Measurements from ENCODE around the gene BAZ1A.
A peak's percentile ranks its signal among the peaks of the same experiment; 100 is the strongest.

The BAZ1A gene

GRCh38 chr14:34875031-34875922, at the start of gene BAZ1A:
Gene BAZ1A (minus strand): TSS chr14:34875360. CDS start chr14:34874604, 756 bp downstream.
- peak in 1 of 2 donors; percentile 5 for DNase-seq (ENCODE audit: low read depth in 2 of 2)

- DNase-seq (ENCODE audit: low read depth in 2 of 2): no peak
Observed at GRCh38 chr14:34920339-34920738, 45.2 kb upstream of the BAZ1A start.

GRCh38 chr14:34913619-34914018, 38.5 kb upstream of the BAZ1A start:
- DNase-seq (ENCODE audit: low read depth in 2 of 2): no peak

DNA sequence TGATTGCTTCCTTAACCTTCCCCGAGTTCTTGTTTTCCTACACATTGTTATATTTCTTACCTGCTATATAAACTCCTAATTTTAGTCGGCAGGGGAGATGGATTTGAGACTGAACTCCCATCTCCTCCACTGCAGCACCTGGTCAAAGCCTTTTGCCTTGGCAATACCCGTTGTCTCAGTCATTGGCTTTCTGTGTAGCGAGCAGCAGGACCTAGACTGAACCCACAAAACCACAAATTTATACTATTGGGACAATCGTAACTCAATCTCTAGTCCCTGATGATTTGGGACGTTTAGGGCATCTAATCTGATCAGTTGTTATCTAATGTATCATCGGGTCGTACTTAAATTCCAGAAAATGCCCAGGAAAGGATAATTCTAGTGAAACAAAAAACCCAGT, 37.8 kb upstream of the BAZ1A start:
- no peak for DNase-seq (ENCODE audit: low read depth in 2 of 2)

GRCh38 chr14:34912182-34912581, 37.0 kb upstream of the BAZ1A start:
- no peak for DNase-seq (ENCODE audit: low read depth in 2 of 2)

GRCh38 chr14:34911209-34912150, 36.3 kb upstream of the BAZ1A start:
- DNase-seq (ENCODE audit: low read depth in 2 of 2): no peak

DNA sequence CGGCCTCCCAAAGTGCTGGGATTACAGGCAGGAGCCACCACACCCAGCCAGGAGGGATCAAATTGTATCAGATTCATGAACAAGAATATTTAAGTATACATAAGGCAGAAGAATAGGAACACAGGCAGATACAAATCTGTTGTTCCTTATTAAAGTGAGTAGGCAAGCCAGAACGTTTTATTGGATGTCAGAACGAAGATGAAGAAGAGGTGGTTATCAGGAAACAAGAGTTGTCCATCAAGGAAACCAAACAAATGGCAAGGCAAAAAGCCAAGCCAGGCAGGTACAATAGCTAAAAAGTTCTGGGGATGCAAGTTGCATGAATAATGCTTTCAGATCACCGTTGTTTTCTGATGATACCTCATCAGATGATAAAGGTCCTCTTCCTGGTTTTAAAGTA, 31.1 kb upstream of the BAZ1A start:
- DNase-seq (ENCODE audit: low read depth in 2 of 2): no peak

- no peak for DNase-seq (ENCODE audit: low read depth in 2 of 2)
Observed at GRCh38 chr14:34895277-34895676, 20.1 kb upstream of the BAZ1A start.

- DNase-seq (ENCODE audit: low read depth in 2 of 2): no peak
Observed at GRCh38 chr14:34890937-34891336, 15.8 kb upstream of the BAZ1A start.

DNA sequence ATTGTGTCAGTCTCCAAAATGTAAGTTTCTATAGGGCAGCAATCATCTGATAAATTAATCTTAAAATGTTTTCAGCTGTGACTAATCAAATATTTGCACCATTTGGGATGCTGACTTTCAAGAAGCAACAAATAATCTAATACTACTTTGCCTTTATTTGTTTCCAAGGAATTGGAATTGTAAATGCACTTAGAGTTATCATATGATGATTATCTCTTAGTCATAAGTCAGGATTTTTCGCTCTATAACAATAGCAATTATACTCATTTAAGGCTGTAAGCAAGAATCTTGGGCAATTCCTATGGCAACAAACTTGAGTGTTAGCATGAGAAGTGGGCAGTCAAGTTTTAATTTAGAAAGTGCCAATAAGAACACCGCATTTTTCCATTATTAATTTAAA, 13.0 kb upstream of the BAZ1A start:
- DNase-seq (ENCODE audit: low read depth in 2 of 2): no peak

GRCh38 chr14:34883954-34884353, 8.8 kb upstream of the BAZ1A start:
- no peak for DNase-seq (ENCODE audit: low read depth in 2 of 2)

DNA sequence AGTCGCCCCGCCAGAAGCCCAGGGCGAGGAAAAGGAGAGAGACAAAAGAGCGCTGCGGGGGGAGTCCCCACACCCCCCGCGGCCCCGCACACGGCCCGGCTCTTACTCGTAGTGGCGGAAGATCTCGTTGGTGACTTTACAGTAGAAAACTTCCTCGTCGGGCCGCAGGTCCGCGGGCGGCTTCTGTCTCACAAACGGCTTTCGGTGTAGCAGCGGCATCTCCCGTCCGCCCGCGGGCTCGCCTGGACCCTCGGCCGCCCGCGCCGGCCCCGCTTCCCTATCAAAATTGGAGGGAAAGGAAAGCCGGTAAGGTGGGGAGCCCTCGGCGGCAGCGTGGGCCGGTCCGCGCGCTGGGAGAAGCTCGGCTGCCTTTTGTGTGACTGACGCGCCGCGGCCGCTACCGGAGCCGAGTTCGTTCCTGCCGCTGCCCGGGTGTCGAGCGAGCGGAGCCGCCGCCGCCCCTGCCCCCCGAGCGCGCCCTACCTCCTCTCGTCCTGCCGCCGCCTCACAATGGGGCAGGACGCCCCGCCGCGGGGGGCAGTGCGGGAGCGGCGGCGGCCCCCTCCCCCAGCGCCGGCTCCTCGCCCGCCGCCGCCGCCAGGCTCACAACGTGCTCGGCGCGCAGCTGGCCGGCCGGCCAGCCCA, 652 bp downstream of the BAZ1A start:
- DNase-seq (ENCODE audit: low read depth in 2 of 2): peak; percentile 11 to 32

- DNase-seq (ENCODE audit: low read depth in 2 of 2): peak; percentile 50 to 66
Observed at GRCh38 chr14:34873589-34874385, 1.4 kb downstream of the BAZ1A start.

GRCh38 chr14:34872822-34873588, 2.2 kb downstream of the BAZ1A start:
- DNase-seq (ENCODE audit: low read depth in 2 of 2): no peak

GRCh38 chr14:34867199-34867598, 8.0 kb downstream of the BAZ1A start:
- no peak for DNase-seq (ENCODE audit: low read depth in 2 of 2)

DNA sequence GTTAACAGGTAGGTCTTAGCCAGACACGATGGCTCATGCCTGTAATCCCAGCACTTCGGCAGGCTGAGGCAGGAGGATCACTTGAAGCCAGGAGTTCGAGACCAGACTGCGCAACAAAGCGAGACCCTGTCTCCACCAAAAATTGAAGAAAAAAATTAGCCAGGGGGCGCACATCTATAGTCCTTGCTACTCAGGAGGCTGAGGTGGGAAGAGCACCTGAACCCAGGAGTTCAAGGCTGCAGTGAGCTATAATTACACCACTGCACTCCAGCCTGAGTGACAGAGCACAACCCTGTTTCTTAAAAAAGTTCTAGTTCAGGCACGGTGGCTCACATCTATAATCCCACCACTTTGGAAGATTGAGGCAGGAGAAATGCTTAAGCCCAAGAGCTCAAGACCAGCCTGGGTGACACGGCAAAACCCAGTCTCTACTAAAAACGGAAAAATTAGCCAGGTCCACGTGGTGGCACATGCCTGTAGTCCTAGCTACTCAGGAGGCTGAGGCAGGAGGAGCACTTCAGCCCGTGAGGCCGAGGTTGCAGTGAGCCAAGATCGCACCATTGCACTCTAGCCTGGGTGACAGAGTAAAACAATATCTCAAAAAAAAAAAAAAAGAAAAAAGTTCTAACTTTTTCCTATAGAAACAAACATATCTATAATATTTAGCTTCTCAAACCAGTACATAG, 9.1 kb downstream of the BAZ1A start:
- DNase-seq (ENCODE audit: low read depth in 2 of 2): no peak

- DNase-seq (ENCODE audit: low read depth in 2 of 2): no peak
Observed at GRCh38 chr14:34863844-34864243, 11.3 kb downstream of the BAZ1A start.

GRCh38 chr14:34858765-34859164, 16.4 kb downstream of the BAZ1A start:
- no peak for DNase-seq (ENCODE audit: low read depth in 2 of 2)

DNA sequence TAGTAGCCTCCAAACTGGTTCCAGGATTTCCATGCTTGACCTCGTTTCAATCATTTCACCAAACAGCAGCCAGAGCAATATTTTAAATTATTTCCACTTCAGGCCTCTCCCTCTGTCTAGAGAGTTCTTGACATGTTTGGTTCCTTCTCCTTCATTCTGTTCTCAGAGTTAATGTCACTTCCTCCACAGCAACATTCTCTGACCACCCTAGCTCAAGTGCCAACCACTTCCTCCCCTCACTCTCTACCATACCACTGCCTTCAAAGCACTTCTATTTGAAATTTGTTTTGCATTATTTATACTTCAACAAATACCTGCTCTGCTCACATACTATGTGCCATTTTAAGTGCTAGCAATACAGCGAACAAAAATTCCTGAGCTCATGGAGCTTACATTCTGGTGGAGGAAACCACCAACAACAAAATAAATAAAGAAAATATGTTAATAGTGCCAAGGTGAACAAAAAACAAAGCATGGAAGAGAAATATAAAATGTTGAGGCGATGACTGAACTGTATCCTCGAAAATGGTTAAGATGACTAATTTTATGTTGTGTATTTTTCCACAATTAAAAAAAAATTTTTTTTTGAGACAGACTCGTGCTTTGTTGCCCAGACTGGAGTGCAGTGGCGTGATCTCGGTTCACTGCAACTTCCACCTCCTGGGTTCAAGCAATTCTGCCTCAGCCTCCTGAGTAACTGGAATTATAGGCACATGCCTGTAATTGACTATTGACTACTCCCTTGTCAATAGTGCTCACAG, 17.3 kb downstream of the BAZ1A start:
- no peak for DNase-seq (ENCODE audit: low read depth in 2 of 2)

All from stimulated activated CD4-positive, alpha-beta T cell treated with anti-CD3 and anti-CD28 coated beads, Interleukin-1b, Interleukin-23, amount 100 ng/mL, for 1 hour (primary cell).